ENCODE results near the gene FALEC.
"Not testable (repeated sequence)": the region's sequence is repeated elsewhere in the genome, so short reads cannot be mapped to it uniquely, and the experiment has no call there.

The FALEC gene

GRCh38 chr1:150563340-150564038, 47.9 kb downstream of the FALEC start:
- no peaks in the 10 kb centered on the region for H3K9me3 Mint-ChIP-seq
- H3K4me1 Mint-ChIP-seq (ENCODE audit: low read depth) = peaks cover 64% of the 10 kb centered on the region
- no peak for DNase-seq (ENCODE audit: low spot score)
- H3K36me3 Mint-ChIP-seq (ENCODE audit: low read depth) = peaks cover 12% of the 10 kb centered on the region
- H3K27ac Mint-ChIP-seq = peak overlapping the region; percentile 100
- H3K27me3 Mint-ChIP-seq (ENCODE audit: low read depth) = no peaks in the 10 kb centered on the region
- peak overlapping the region; percentile 99 for H3K4me3 Mint-ChIP-seq

- Mint-ChIP-seq H3K9me3 (no peaks in the 10 kb centered on the region), H3K27me3 (ENCODE audit: low read depth) (no peaks in the 10 kb centered on the region), H3K36me3 (ENCODE audit: low read depth) (peaks cover 14% of the 10 kb centered on the region), H3K4me3 (peak overlapping the region; percentile 99), H3K27ac (peak overlapping the region; percentile 100), H3K4me1 (ENCODE audit: low read depth) (peaks cover 72% of the 10 kb centered on the region)
- DNase-seq (ENCODE audit: low spot score) = no peak
These were observed 48.8 kb downstream of the FALEC start for GRCh38 chr1:150564051-150564991.

- peaks cover 75% of the 10 kb centered on the region for H3K4me1 Mint-ChIP-seq (ENCODE audit: low read depth)
- peak overlapping the region; percentile 100 for H3K27ac Mint-ChIP-seq
- H3K36me3 Mint-ChIP-seq (ENCODE audit: low read depth) = peaks cover 23% of the 10 kb centered on the region
- DNase-seq (ENCODE audit: low spot score); H3K27me3 Mint-ChIP-seq (ENCODE audit: low read depth); H3K9me3 Mint-ChIP-seq: not testable (repeated sequence)
- peak overlapping the region; percentile 99 for H3K4me3 Mint-ChIP-seq
These were observed 49.9 kb downstream of the FALEC start for GRCh38 chr1:150565240-150565991.

- DNase-seq (ENCODE audit: low spot score) = no peak
- Mint-ChIP-seq H3K4me1 (ENCODE audit: low read depth) (peaks cover 77% of the 10 kb centered on the region), H3K9me3 (no peaks in the 10 kb centered on the region), H3K4me3 (peak overlapping the region; percentile 86), H3K36me3 (ENCODE audit: low read depth) (peaks cover 32% of the 10 kb centered on the region), H3K27ac (peak overlapping the region; percentile 96), H3K27me3 (ENCODE audit: low read depth) (no peaks in the 10 kb centered on the region)
These were observed 51.2 kb downstream of the FALEC start for GRCh38 chr1:150566589-150567340.

GRCh38 chr1:150567341-150567716, 51.8 kb downstream of the FALEC start:
- H3K27ac Mint-ChIP-seq = peak overlapping the region; percentile 96
- no peaks in the 10 kb centered on the region for H3K9me3 Mint-ChIP-seq
- H3K36me3 Mint-ChIP-seq (ENCODE audit: low read depth) = peaks cover 35% of the 10 kb centered on the region
- peak overlapping the region; percentile 86 for H3K4me3 Mint-ChIP-seq
- DNase-seq (ENCODE audit: low spot score) = peak; percentile 83
- peaks cover 76% of the 10 kb centered on the region for H3K4me1 Mint-ChIP-seq (ENCODE audit: low read depth)
- H3K27me3 Mint-ChIP-seq (ENCODE audit: low read depth) = no peaks in the 10 kb centered on the region

GRCh38 chr1:150567717-150568593, 52.4 kb downstream of the FALEC start:
- Mint-ChIP-seq H3K4me3 (peak overlapping the region; percentile 86), H3K36me3 (ENCODE audit: low read depth) (peaks cover 40% of the 10 kb centered on the region), H3K27me3 (ENCODE audit: low read depth) (no peaks in the 10 kb centered on the region), H3K9me3 (no peaks in the 10 kb centered on the region), H3K27ac (peak overlapping the region; percentile 96), H3K4me1 (ENCODE audit: low read depth) (peaks cover 75% of the 10 kb centered on the region)
- peak; percentile 67 for DNase-seq (ENCODE audit: low spot score)

GRCh38 chr1:150568594-150568966, 53.0 kb downstream of the FALEC start:
- DNase-seq (ENCODE audit: low spot score) = no peak
- Mint-ChIP-seq H3K36me3 (ENCODE audit: low read depth) (peaks cover 45% of the 10 kb centered on the region), H3K4me3 (peak overlapping the region; percentile 86), H3K27ac (peak overlapping the region; percentile 96), H3K9me3 (no peaks in the 10 kb centered on the region), H3K4me1 (ENCODE audit: low read depth) (peaks cover 73% of the 10 kb centered on the region), H3K27me3 (ENCODE audit: low read depth) (no peaks in the 10 kb centered on the region)

- no peak for DNase-seq (ENCODE audit: low spot score)
- peak overlapping the region; percentile 80 for H3K4me3 Mint-ChIP-seq
- peaks cover 64% of the 10 kb centered on the region for H3K4me1 Mint-ChIP-seq (ENCODE audit: low read depth)
- peaks cover 2% of the 10 kb centered on the region for H3K27me3 Mint-ChIP-seq (ENCODE audit: low read depth)
- H3K9me3 Mint-ChIP-seq = no peaks in the 10 kb centered on the region
- peak overlapping the region; percentile 81 for H3K27ac Mint-ChIP-seq
- peaks cover 78% of the 10 kb centered on the region for H3K36me3 Mint-ChIP-seq (ENCODE audit: low read depth)
These were observed 57.5 kb downstream of the FALEC start for GRCh38 chr1:150572918-150573647.

- Mint-ChIP-seq H3K27ac (peak overlapping the region; percentile 81), H3K4me1 (ENCODE audit: low read depth) (peaks cover 59% of the 10 kb centered on the region), H3K4me3 (peak overlapping the region; percentile 80), H3K36me3 (ENCODE audit: low read depth) (peaks cover 83% of the 10 kb centered on the region)
- not testable (repeated sequence) for H3K27me3 Mint-ChIP-seq (ENCODE audit: low read depth); H3K9me3 Mint-ChIP-seq; DNase-seq (ENCODE audit: low spot score)
These were observed 58.1 kb downstream of the FALEC start for GRCh38 chr1:150573648-150574071.

GRCh38 chr1:150574260-150575071, 58.9 kb downstream of the FALEC start:
- Mint-ChIP-seq H3K36me3 (ENCODE audit: low read depth) (peaks cover 85% of the 10 kb centered on the region), H3K9me3 (no peaks in the 10 kb centered on the region), H3K4me3 (peak overlapping the region; percentile 99), H3K27me3 (ENCODE audit: low read depth) (peaks cover 2% of the 10 kb centered on the region), H3K4me1 (ENCODE audit: low read depth) (peaks cover 51% of the 10 kb centered on the region), H3K27ac (peak overlapping the region; percentile 70)
- DNase-seq (ENCODE audit: low spot score) = no peak

- H3K9me3 Mint-ChIP-seq = no peaks in the 10 kb centered on the region
- peaks cover 80% of the 10 kb centered on the region for H3K36me3 Mint-ChIP-seq (ENCODE audit: low read depth)
- peaks cover 2% of the 10 kb centered on the region for H3K27me3 Mint-ChIP-seq (ENCODE audit: low read depth)
- no peak for DNase-seq (ENCODE audit: low spot score)
- H3K4me3 Mint-ChIP-seq = peak overlapping the region; percentile 99
- H3K4me1 Mint-ChIP-seq (ENCODE audit: low read depth) = peaks cover 46% of the 10 kb centered on the region
- peak overlapping the region; percentile 70 for H3K27ac Mint-ChIP-seq
These were observed 59.5 kb downstream of the FALEC start for GRCh38 chr1:150575072-150575489.

Measured in T-helper 2 cell treated with Interferon-gamma antibody and Interleukin-4, amounts not matched to agents 5 μg/mL and 100 μg/mL, for 36 hours (primary cell).